HG02588 (cell line): Measurements from ENCODE around the gene DMWD.

Experiments
- ATAC-seq: cut with Tn5 transposase; IDR thresholded peaks from one replicate; pipeline ENCODE4 v1.9.1; 2021; ENCODE audit warnings: mild to moderate bottlenecking, moderate library complexity; ENCODE audit not compliant: unreplicated experiment

The DMWD gene

GRCh38 chr19:45771311-45771933 lies 21.2 kb downstream of the DMWD start:
- no peak for ATAC-seq

DNA sequence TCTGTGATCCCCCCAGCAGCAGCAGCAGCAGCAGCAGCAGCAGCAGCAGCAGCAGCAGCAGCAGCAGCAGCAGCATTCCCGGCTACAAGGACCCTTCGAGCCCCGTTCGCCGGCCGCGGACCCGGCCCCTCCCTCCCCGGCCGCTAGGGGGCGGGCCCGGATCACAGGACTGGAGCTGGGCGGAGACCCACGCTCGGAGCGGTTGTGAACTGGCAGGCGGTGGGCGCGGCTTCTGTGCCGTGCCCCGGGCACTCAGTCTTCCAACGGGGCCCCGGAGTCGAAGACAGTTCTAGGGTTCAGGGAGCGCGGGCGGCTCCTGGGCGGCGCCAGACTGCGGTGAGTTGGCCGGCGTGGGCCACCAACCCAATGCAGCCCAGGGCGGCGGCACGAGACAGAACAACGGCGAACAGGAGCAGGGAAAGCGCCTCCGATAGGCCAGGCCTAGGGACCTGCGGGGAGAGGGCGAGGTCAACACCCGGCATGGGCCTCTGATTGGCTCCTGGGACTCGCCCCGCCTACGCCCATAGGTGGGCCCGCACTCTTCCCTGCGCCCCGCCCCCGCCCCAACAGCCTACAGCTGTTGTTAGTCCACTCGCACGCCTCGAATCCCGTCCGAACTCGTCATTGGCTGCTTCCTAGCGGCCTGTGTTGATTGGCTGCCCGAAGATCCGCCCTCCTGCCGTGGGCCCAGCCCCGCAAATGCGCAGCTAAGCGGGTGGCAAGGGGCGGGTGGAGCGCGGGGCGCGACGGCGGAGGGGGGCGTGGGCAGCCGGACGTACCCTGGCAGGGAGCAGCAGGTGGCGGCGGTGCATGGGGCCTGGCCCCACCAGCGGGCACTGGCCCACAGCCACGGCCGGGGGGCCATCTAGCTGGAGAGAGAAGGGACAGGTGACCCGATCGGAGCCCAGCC lies 22.2 kb downstream of the DMWD start:
- ATAC-seq = peak; percentile 45

DNA sequence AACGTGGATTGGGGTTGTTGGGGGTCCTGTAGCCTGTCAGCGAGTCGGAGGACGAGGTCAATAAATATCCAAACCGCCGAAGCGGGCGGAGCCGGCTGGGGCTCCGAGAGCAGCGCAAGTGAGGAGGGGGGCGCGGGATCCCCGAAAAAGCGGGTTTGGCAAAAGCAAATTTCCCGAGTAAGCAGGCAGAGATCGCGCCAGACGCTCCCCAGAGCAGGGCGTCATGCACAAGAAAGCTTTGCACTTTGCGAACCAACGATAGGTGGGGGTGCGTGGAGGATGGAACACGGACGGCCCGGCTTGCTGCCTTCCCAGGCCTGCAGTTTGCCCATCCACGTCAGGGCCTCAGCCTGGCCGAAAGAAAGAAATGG lies 22.8 kb downstream of the DMWD start:
- no peak for ATAC-seq

GRCh38 chr19:45768984-45769782 lies 23.5 kb downstream of the DMWD start, which contains the start of gene SIX5:
Gene SIX5, minus strand, starts transcription at chr19:45769252. Its CDS starts 408 bp downstream, at chr19:45768844.
- peak; percentile 62 for ATAC-seq

GRCh38 chr19:45768655-45768983 lies 24.0 kb downstream of the DMWD start:
- no peak for ATAC-seq

GRCh38 chr19:45767881-45768654 lies 24.6 kb downstream of the DMWD start:
- no peak for ATAC-seq

GRCh38 chr19:45767410-45767880 lies 25.2 kb downstream of the DMWD start:
- ATAC-seq = no peak

DNA sequence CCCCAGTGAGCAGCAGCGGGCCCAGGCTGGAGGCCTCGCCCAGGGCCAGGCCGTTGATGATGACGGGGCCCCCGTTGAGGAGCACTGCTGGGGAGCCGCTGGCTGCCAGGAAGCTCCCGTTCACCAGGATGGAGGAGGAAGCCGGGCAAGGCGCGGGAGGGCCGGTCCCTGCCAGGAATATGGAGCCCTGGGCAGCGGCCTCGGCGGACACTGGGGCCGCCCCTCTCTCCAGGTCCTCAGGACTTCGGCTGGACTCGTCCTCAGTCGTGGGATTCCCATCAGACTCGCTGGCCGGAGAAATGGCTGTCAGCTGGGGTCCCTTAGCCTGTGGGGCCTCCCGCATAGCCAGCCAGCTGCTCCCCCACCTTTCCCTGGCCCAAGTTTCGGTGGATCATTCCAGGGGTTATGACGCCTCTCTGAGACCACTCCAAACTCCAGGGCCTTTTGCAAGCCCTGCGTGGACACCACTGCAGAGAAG lies 25.7 kb downstream of the DMWD start:
- ATAC-seq = no peak

DNA sequence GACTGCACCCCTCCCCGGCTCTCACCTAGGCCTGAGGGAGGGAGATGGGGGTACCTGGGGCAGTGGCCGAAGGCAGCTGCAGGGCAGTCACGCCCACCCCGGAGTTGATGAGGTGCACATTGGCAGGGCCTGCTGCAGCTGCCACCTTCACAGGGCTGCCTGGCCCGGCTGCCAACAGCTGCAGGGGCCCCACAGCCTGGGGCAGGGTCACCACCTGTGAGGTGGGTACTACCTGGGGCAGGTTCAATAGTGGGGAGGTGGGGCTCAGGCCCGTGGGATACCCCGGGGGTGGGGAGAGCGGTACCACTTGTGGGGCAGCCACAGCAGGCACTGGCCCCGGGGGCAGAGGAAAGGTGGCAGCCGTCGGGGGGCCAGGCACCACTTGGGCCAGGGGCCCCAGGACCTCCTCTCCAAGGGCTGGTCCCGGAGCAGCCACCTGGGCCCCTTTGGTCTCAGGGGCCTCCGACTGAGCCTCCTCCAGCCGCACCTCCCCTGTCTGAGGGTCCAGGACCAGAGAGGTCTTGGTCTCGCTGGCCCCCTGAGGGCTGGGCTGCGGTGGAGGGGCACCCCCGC lies 26.3 kb downstream of the DMWD start:
- ATAC-seq = no peak

DNA sequence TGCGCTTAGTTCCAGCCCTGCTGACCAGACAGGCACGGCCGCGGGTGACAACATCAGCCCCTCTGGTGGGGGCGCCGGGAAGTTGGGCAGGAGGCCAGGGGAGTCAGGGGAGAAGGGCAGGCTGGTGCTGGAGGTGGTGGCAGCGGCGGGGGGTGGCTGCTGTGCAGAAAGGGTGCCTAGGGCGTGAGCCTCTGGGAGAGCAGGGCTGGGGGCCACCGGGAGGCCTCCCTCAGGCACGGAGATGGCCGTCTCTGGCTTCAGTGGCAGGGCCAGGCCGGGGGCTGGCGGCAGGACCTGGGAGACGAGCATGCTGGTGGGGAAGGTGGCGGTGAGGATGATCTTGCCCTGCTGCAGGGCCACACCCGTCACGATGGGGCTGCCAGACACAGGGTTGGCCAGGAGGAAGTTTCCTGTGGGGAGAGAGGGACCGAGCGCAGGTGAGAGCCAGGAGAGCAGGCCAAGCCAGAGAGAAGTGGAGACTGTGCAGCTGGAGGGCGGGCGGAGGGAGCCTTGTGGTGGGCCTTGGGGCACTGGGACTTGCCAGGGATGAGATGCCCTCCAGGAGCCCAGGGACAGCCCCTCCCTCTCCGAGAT lies 26.8 kb downstream of the DMWD start:
- no peak for ATAC-seq

DNA sequence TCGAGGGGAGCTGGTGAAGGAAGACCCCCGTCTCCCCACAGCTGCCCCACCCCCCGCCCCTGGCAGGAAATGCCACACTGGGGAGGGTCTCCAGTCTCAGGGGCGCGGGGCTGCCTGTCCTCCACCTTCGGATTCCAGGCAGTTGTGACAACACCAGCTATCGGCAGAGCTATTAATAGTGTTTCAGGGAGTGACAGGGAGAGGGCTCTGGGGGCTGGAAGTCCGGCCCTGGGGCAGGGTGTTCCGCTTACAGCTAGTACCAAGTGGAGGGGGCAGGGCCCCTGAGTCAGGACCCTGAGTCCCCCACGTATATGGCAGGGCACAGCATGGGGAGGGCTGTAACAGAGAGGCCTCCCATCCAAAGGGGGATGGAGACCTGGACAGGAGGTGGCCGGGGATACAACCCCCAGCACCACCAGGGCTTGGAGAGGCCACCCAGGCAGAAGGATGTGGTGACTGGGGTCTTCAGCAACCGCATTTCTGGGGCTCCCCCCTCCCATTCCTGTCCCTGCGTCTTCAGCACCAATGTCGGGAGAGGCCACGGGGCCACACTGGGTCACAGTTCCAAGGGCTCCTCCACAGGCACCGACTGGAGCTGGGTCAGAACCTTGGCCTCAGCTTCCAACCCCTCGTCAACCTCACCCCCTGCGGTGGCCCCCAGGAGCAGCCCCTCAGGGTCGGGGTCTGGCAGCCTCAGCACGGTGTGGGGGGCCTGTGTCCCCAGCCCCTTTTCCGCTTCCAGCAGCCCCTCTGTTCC lies 27.5 kb downstream of the DMWD start:
- no peak for ATAC-seq

DNA sequence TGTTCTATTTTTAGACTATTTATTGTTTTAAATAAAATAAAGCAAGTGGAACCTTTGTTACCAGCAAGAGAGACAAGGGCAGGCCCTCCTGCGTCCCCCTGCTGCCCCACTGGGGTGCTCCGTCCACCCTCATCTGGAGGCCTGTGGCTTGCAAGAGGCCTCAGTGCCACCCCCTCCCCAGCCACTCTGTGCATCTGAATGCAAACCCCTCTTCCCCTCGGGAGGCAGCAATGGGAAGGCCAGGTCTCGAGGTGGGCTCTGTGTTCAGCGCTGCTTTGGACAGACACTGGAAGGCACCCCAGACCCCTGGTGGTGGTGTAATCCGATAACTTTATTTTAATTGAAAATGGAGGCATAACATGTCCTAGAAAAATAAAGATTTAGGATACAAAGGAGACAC lies 28.2 kb downstream of the DMWD start:
- no peak for ATAC-seq

- no peak for ATAC-seq
Measured at GRCh38 chr19:45763691-45764294, 28.9 kb downstream of the DMWD start.

- no peak for ATAC-seq
Measured at GRCh38 chr19:45762870-45763631, 29.6 kb downstream of the DMWD start.

- no peak for ATAC-seq
Measured at GRCh38 chr19:45761714-45762113, 30.9 kb downstream of the DMWD start.

- no peak for ATAC-seq
Measured at GRCh38 chr19:45758921-45759320, 33.7 kb downstream of the DMWD start.

- no peak for ATAC-seq
Measured at GRCh38 chr19:45757695-45758094, 35.0 kb downstream of the DMWD start.

GRCh38 chr19:45754323-45754722 lies 38.3 kb downstream of the DMWD start:
- no peak for ATAC-seq
